ENCODE data around the gene AKR1C8. TPM values are rescaled to one million over a fixed set of nuclear protein-coding genes. Genes with fewer than 3 reads are reported as not detected.

The AKR1C8 gene
- polyA plus RNA-seq, 1 of the 3 experiments (the other 2 are of a cell fraction): not detected

DNA sequence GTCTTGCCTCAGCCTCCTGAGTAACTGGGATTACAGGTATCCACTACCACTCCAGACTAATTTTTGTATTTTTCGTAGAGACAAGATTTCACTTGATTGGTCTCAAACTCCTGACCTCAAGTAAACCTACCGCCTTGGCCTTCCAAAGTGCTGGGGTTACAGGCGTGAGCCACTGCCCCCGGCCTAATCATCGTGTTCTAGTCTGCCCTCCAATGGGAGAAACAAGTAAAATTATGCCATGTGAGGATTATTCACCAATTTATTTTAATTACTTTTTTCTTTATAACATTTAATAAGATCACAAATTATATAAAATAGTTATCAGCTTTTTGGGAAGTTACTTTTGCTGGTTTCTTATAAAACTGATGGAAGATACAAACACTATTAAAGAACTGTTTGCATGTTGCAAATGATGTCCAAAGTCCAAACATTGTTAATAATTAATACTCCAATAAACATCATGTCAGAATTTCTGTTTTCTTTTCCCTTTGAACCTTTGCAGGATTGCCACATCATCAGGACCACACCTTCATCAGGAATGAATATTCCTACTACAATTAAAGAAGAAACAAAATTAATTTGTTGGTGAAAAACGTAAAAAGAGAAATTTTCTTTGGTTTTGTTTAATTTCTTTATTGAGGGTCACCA, 10.9 kb upstream of the AKR1C8 start (continued):
- TF ChIP-seq, protein P1, sequence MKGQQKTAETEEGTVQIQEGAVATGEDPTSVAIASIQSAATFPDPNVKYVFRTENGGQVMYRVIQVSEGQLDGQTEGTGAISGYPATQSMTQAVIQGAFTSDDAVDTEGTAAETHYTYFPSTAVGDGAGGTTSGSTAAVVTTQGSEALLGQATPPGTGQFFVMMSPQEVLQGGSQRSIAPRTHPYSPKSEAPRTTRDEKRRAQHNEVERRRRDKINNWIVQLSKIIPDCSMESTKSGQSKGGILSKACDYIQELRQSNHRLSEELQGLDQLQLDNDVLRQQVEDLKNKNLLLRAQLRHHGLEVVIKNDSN (IDR thresholded peaks at IDR 0.05; ENCODE audit: borderline replicate concordance, low read depth): no peak
- no peak for TF ChIP-seq FOSL2 (IDR thresholded peaks at IDR 0.05; ENCODE audit: borderline replicate concordance, low read depth)

- TF ChIP-seq RFX5 (IDR thresholded peaks at IDR 0.05; ENCODE audit: low read length) (no peak), YY1 (IDR thresholded peaks at IDR 0.05; ENCODE audit: low read depth) (no peak), TAF1 (IDR thresholded peaks at IDR 0.05; ENCODE audit: borderline replicate concordance, low read depth, low read length) (no peak), EP300 (IDR thresholded peaks at IDR 0.05; ENCODE audit: borderline replicate concordance in 1 of 2, low read depth in 1 of 2, low read length in 1 of 2) (no peak), SIN3A (IDR thresholded peaks at IDR 0.05; ENCODE audit: borderline replicate concordance, low read depth, low read length) (no peak), FOXM1 (IDR thresholded peaks at IDR 0.05; ENCODE audit: low read depth) (no peak), CHD2 (IDR thresholded peaks at IDR 0.05; ENCODE audit: low read length, partially characterized antibody) (no peak), PBX3 (IDR thresholded peaks at IDR 0.05) (no peak), NRF1 (IDR thresholded peaks at IDR 0.05; ENCODE audit: low read depth, low read length) (no peak), CTCF (IDR thresholded peaks at IDR 0.05) (no peak), USF2 (IDR thresholded peaks at IDR 0.05; ENCODE audit: borderline replicate concordance, low read depth, low read length) (no peak), TEAD4 (IDR thresholded peaks at IDR 0.05; ENCODE audit: borderline replicate concordance, insufficient read depth) (no peak)
- TF ChIP-seq, protein P1 (IDR thresholded peaks at IDR 0.05; ENCODE audit: borderline replicate concordance, low read depth): no peak
- no peaks in the 10 kb centered on the region for H3K36me3 ChIP-seq (replicated peaks in 1 of 2; ENCODE audit: control insufficient read depth in 1 of 2, insufficient read depth in 2 of 2, low read length in 1 of 2)
- no peaks in the 10 kb centered on the region for H3K4me1 ChIP-seq (ENCODE audit: control insufficient read depth in 1 of 2, insufficient read depth in 2 of 2, low read depth in 1 of 2, low read length in 1 of 2)
- no peak overlapping the region for H3K4me3 ChIP-seq (ENCODE audit: low read depth in 2 of 2, low read length in 1 of 2)
- WGBS (ENCODE audit: low lambda C conversion rate): 29% methylated on average over 3 of the region's 3 CpGs
- H3K27me3 ChIP-seq (ENCODE audit: insufficient read depth): no peaks in the 10 kb centered on the region
- ChIA-PET CTCF (no interaction called here), POLR2A (no interaction called here)
- no peaks in the 10 kb centered on the region for H4K20me1 ChIP-seq (ENCODE audit: insufficient read depth)
- no peak for DNase-seq
- no peak overlapping the region for H3K9ac ChIP-seq
- H3K79me2 ChIP-seq (ENCODE audit: insufficient read depth): no peaks in the 10 kb centered on the region
- H3K27ac ChIP-seq (ENCODE audit: low read depth in 2 of 2, low read length in 1 of 2): no peak overlapping the region
- H3K4me2 ChIP-seq: no peak overlapping the region
- H3K9me2 ChIP-seq: no peaks in the 10 kb centered on the region
- H3F3A ChIP-seq (replicated peaks; ENCODE audit: insufficient read depth): no peaks in the 10 kb centered on the region
- H2AFZ ChIP-seq (ENCODE audit: low read depth): no peak overlapping the region
- no peaks in the 10 kb centered on the region for H3K9me3 ChIP-seq
Measured at GRCh38 chr10:5194431-5194830, 9.5 kb upstream of the AKR1C8 start.
